ENCODE data around the gene NAV2.

Gene NAV2

DNA sequence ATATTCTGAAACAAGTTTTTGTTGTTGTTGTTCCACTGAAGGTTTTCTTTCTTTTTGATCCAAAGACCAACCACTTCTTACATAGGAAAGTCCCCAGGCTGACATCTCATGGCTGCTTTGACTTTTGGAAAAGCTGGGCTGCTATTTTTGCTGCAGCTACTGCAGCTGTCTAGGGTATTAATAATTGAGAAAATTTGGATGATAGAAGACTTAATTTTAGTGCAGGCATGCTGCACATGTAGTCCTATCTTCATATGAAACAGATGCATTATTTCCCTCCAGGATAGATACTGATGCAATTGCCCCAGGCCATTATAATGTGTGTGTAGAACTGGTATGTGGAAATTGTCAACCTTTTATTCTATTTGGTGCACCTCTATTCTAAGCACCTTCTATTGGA lies 131.4 kb downstream of the NAV2 start:
- no peak for DNase-seq

DNA sequence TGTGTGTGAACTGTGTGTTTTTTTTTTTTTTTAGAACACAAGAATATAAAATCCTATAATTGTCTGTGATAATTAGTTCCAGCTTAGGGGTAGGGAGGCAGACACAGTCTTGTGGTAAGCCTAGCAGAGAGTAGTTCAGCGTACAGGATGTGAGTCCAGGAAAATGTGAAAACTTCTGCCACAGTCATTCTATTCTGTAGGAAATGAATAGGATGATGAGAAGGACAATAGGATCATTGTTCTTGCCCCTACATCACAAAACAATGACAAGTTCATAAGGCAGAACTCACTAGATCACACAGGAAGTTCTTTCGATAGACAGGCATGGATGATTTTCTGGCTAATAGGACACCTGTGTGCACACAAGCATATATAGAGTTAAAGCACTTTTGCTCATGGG lies 132.2 kb downstream of the NAV2 start:
- no peak for DNase-seq

DNA sequence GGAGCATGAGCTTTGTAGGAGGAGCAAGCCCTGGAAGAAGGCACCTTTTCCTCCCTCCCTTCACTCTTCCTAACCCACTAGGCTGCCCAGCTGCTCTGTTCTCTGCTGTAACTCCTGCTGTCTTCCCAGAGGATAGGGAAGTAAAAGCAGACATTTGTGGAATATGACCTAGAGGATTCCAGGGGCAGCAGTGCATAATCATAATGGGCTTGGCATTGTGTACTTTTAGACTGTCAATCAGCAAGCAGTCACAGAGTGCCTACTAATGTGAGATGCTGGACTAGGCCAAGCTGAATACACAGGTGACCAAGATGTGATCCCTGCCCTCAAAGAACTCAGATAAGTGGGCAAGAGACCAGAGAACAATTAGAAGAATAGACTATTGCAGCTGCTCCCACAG lies 133.0 kb downstream of the NAV2 start:
- no peak for DNase-seq

DNA sequence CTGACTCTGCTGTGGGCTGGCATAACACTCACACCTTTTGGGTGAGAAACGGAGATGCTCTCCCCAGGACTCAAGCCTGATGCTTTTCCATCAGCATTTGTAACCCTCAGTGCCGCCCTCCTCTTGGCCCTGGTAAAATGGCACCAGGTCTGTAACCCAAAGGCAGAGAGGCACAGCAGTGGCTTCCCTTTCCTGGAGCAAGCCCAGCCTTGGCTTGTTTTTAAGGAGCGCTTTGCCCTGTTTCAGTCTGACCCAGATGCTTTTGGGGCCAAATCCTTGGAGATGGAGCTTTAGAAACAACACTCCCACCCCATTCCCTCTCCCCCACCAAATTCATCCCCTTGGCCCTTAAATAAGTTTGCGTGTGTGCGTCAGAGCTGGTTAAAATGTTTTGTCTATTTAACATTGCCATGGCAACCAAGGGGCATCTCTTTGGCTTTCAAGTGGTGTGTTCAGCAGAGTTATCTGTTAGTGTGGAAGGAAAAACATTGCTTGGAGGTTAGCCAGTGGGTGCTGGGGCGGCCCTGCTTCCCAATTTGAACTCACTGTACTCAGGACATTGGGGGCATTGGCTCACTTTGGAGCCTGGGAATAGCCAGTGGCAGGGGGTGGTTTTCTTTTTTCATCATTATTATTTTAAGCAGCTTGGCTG lies 134.1 kb downstream of the NAV2 start:
- no peak for DNase-seq

DNA sequence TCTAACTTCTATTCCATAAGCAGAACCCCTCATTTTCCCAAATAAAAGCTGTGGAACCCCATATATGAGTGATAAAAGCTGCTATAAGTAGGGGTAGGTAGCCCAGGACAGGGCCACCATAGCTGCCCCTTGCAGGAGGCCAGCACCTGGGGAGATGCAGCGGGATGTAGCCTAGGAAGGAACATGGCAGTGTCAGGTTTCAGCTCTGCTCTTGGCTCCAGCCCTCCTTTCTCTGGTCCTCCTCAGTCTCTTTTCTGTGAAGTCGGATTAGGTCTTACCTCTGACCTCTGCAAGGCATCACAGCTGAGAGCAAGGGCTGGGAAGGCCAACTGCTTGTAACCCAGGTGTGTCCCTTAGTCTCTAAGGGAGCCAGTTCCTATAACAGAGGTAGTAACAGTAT lies 135.6 kb downstream of the NAV2 start:
- DNase-seq, result no peak

DNA sequence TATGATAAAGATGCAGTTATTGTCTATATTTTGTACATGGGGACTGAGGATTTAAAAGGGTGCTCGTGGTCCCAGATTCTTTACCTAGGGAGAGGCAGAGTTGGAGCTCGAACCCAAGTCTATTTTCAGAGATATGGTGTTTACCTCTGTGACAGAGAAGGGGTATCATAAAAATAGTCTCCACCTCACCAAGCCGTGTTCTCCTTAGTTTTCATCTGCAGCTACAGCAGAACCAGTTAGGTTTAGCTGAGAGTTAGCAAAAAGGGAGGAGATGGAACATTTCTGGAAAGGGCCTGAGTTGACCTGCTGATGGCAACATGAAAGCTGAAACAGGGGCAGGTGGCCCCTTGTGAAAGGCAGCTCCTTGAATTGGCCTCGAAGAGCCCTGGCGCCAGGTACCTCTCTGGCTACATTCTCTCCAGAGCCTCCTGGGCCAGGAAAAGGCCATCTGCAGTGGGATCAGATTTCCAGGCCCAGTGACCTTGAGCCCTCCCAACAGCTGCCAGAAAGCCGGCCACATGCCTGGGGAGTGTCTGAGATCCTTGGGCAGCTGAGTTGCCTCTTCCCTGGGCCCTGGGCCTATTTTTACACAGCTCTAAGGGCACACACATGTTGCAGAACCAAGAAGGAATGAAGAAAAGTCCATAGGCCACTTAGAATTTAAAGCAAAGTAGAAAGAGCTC lies 136.6 kb downstream of the NAV2 start:
- no peak for DNase-seq

DNA sequence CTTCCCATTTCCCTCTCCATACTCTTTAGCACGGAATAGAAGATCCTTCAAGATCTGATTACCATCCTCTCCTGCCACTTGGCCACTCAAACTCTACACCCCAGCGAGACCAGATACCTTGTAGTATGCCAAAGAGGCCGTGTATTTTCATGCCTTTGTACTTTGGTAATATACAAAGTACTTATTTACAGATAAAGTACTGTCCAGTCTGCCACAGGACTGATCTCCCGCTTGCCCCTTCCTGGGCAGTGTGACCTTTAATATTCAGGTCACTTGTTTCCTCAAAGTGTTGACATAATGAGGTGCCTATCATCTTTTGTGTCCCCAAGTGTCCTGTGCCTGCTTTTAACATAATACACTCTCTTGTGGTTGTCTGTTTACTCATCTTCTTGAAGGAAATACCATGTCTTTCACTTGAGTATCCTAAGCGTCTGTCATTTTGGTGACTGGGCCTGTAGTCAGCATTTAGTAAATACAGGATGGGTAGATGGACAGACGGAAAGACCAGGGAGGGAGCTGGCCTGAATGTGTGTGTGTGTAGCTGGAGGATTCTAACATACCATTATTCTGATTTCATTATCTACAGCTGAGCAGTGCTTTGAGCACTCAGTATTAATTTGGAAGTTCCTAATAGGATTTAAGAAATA lies 137.4 kb downstream of the NAV2 start:
- DNase-seq, result no peak

DNA sequence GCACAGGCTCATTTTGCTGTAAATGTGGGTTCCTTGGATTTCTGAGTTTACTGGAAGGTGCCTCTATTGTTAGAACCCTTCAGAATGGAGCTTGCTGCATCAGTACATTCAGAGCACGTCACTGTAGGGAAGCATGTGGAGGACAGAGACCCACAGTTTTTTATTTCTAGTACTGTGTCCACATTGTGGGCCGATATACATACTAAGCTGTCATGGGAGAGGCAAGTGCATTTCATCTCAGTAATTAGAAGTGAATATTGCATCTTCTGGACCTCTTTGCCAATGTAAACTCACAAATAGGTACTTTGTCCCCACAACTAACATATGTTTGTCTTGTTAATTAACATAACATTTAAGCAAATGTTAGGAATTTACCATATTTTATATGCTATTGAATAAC lies 139.7 kb downstream of the NAV2 start:
- DNase-seq, result no peak

DNA sequence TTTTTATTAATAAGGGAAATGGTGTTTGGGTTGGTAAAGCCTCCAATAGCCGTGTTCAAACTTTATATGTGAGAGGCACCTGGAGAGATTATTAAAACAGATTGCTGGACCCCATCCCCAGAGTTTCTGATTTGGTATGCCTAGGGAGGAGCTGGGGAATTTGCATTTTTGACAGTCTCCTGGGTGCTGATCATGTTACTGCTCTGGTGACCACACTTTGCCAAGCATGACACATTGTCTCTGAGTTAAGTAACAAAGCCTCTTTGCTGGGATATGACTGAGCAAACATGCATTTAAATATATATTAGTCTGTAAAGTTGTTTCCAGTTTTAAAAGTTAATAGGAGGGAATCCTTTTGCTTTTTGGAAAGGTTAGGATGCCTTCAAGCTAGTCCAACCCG lies 140.4 kb downstream of the NAV2 start:
- no peak for DNase-seq

DNA sequence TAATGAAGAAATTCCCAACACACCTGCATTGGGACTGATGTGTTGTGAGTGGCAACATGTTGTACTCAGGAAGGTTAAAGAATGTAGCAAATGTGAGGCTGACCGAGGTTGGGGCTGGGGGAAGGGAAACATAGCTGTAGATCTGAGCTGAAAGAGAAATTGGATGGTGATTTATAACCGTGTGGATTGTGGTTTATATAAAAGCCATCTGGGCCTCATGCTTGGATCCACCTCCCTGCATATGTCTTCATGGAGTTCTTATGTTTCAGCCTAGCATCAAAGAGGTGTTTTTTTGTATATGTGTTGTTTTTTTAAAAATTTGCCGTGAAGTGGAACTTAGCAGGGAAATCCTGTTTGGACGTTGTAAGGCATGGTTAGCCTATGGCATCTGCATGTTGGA lies 141.3 kb downstream of the NAV2 start:
- DNase-seq, result no peak

DNA sequence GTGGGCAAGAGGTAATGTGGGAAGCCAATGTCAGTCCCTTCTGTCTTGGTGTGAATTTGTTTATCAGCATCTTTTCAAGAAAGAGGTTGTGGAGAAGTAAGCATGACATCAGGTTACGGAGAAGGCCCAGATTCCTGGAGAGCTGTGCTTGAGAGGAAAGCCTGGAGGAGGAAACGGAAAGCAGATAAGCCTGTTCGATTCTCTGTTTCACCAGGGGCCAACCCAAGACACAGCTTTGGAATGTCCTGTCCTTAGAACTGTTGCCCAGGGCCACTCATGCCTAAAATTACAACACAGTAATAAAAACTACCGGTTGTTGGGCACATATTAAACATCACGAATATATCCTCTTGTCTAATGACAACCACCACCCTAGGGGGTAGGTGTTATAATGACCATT lies 148.5 kb downstream of the NAV2 start:
- no peak for DNase-seq

DNA sequence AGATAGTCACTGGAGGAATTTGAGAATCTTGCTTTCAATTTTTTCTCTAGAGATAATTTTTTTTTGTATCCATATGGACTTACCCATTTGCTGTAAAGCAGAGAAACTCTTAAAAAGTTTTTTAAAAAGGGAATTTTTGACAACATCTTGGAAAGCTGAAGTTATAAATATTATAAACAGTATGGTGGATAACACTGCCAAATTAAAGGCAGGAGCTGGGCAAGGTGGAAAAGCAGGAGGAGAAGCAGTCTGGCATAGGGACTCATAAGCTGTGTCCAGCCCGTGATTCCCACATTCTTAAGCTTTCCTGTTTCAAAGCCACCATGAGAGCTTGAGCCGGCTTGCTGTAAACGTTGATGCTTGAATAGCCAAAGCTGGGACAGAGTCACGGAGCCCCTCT lies 149.5 kb downstream of the NAV2 start:
- DNase-seq, result no peak

DNA sequence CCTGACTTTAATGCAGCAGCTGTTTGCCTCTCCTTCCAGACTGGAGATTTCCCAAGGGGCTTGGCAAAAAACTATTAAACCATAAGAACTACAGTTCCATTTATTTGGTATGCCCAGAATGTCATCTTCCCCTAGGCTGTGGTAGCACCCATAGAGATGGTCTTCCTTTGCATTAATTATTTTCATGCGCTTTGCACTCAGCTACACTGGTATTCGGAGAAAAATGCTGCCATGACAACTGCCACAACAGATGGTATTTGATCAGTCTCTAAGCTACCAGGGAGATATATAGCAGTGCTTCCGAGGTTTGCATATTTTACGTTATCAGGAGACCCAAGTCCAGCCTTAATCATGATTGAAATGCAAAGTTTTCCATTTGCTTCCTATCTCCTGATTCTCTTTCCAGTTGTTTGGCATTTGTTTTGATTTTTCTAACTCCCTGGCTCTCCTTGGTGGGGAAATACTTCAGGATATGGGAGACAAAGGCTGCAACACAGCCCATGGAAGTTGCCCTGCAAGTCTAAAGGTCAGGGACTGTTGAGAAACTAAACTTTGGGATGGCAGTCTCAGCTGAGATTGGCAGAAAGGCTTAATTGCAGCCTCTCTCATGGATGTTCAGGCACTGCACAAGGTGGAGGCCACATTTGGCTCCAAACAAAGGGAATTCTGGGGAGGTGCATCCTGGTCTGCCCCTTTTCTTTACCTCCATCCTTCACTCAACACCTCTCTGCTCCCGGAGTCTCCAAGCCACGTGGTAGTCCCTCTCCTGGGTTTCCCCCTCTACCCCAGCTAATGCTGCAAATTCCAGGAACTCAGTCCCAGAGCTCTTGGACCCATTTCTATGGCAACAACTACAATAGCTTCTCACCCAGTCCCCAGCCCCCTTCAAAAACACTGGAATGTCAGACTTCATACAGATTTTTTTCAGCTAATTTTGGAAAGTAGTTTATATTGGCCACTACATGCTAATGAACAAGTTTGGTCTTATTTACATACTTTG lies 151.8 kb downstream of the NAV2 start:
- DNase-seq, result no peak

DNA sequence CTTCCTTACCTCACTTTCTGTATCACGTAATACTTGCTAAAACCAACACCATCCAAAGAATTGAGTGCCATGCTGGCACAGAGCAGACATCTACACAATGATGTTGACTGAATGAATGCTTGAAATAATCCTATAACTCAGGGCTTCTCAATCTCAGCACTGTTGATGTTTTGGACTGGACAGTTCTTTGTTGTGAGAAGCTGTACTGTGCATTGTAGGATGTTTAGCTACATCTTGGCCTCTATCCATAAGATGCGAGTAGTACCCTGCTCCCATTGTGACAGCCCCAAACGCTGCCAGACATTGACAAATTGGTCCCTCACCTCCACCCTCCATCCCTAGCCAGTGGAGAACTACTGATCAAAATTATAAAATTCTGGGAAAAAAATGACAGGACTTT lies 153.4 kb downstream of the NAV2 start:
- DNase-seq, result no peak

DNA sequence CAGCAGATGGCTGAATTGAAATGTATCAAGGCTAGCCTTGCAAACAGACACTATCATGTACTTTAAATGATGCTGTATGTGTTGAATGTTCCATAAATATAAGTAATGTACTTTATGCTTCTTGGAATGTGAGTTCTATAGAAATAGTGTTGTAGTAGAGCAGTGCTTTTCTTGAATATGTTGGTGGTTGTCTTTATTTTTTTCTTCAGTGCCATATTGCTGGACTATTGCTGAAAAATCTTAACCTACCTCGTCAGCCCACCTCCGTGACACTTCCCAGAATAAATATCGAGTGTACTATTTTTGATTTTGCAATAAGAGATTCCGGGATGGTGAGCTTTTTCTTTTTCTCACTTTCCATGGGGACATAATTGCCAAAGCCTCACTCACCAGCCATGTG lies 153.9 kb downstream of the NAV2 start:
- no peak for DNase-seq

DNA sequence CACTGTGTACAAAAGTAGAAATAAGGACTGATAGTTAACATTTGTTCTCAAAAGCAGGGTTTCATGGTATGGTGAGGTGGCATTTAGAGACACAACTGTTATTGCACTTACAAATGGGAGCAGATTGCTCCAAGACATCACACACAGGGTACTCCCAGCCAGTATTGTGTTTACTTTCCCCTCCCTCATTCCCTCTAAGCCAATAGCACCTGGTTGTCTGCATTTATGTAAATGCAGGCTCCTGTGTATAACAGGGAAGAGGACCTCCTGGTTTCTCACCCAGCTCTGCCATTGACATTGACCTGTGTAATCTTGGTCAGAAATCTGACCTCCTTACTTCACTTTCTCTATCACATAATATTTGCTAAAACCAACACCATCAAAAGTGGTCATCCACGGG lies 154.4 kb downstream of the NAV2 start:
- no peak for DNase-seq

DNA sequence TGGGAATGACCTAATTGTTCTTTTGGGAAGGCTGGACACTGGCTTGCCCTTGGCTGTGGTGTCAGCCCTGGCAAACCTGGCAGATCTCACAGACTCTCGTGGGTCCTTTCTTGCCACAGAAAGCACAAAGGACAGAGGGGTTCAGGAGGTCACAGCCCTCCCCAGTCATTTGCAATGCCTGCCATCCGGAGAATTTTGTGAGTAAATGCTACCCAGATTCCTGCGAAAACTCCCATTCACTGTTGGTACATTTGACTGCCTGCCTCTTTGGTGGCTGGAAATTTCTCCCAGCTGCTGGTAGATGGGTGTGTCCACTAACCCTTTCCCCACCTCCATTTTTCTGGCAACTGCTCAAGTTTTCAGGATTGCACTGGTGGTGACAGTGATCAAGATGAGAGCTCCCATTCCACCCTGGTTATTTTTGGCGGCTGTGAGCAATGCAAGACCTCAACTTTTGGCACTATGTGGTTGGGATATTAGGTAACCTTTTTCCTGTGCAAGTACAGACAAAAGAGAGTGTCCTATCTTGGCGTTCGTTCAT lies 155.7 kb downstream of the NAV2 start:
- DNase-seq, result no peak

DNA sequence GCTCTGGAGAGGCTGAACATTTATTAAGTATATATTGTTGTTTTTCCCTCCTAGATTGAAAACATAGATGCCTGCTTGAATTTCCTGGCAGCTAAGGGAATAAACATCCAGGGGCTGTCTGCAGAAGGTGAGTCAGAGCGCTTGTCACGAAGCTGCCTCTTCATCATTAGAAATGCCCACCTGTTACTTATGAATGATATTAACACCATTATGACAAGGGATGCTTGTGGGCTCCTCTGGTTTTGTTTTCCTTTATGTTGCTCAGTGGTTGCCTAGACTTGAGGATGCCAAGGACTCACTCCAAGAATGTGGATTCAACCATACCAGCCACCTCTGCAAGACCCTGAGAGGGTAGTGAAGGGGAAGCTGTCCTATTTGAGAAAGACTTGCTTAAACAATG lies 156.2 kb downstream of the NAV2 start:
- DNase-seq, result no peak

DNA sequence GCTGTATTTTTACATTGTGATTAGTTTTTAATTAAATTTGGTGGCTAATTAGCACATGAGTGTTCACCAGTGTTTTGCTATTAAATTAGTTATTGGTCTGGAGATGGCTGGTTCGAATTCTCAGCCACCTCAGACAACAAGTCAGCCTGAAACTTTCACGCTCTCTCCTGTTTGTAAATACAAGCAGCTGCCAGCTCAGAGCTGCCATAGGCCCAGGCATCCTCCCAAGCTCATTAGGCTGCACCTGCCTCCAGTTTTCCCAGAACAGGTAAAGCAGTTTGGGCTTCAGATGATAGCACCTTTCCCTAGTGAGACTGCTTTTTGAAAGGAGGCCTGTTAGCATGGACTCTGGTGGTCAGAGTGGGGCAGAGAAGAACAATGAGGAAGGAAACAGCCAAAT lies 156.8 kb downstream of the NAV2 start:
- DNase-seq, result no peak

DNA sequence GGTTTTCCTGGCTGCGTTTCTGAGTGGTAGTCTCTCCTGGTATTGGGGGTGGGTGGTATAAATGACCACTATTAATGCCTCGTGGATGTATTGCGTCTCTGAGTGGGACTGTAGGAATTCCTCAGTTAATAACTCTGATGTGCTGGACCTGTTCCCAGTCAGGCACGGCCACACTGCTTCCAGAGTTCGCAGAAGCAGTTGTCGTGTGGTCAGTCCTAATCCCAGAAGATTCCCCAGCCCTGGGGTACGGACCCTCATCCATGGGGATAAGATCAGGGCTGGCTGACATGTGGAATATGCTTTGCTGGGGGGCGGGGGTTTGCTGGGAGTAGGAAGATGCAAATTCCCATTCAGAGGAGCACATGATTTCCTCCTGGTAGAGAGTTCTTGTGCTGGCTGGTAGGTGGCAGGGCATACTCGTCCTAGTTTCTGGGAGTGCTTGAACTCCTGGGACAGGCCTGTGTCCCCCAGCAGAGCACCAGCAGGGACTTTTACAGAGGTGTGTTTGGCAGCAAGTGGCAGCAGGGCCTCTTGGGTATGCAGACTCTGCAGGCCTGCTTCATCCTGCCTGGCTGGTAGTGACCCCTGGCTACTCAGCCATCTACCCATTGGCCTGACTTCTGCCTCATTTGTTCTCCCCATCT lies 157.4 kb downstream of the NAV2 start:
- no peak for DNase-seq

DNA sequence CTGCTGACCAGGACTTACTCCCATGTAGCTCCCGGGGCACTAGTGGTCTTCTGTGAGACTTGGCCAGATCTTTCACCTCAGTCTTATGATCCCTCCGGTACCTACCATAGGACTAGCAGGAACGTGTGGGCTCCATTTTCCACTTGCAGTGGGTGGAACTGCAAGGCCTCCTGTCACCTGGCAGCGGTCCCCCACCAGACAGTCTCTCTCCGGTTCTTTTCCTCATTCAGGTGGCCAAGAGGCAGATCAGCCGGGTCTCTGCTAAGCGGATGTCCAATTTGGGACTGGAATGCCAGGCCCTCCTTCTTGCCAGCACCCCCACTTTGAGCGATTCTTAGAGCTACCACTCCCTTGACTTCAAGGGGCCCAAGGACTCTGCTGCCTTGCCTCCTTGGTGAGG lies 158.9 kb downstream of the NAV2 start:
- DNase-seq, result no peak

DNA sequence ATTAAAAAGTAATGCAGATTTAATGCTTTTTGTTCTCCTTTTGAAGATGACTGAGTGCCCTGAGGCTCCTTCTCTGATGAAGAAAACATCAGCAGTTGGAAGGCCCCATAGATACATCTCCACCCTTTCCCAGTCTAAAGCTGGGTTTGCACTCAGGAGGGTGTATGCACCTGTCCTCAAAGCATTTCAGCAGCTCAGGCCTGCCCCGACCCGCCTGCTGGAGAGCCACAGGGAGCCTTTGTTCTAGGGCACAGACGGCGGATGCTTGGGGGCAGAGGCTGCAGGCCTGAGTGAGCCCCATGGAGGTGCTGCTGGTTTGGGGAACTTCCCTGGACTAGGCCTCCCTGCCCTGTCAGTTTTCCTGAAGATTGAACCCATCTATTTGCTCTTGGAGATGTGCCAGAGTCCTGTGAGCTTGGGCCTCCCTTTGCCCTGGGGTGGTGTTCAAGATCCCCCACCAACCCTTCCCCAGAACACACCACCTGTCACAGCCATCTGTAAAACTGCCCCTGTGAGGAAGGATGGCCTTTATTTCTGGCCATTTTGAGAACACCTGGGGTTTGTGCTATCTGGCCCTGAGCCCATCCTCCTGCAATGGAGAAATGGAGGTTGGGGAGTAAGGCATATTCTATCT lies 160.0 kb downstream of the NAV2 start:
- no peak for DNase-seq
